Choroid plexus epithelial cell (primary cell): ENCODE results near the gene METTL6.
"Not testable (repeated sequence)": the region's sequence is repeated elsewhere in the genome, so short reads cannot be mapped to it uniquely, and the experiment has no call there.

ENCODE experiments used
- DNase-seq: peaks from one replicate; pipeline ENCODE4 v3.0.0-alpha.2; 2010; ENCODE audit warnings: low read depth
- H3K4me3 ChIP-seq: 2 replicates; pipeline ENCODE4 v1.5.1; 2011; ENCODE audit warnings: low read depth, mild to moderate bottlenecking, control low read depth, low read length, moderate library complexity
- CTCF ChIP-seq: conservative IDR thresholded peaks from 2 replicates; pipeline ENCODE4 v1.5.1; 2011; ENCODE audit warnings: low read depth, mild to moderate bottlenecking, control low read depth, inconsistent platforms, low read length, moderate library complexity

Gene METTL6

DNA sequence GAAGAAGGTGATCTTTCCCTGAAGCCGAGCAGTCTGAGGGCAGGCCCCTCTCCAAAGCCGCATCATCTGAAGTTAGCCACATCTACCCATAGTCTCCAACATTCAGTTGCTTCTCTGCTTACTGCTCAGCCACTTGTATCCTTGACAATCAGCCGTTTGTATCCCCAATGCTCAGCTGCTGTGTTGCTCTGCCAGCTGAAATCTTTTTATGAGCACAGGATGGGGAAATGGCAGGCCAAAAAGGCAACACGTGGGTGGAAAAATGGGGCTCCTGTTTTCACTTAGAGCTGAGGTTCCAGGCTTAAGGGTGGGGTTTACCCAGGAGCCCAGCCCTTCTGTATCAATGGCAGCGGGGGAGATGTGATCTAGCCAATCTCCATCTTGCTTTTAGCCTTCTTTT lies 36.3 kb downstream of the METTL6 start:
- DNase-seq = no peak
- no peak overlapping the region for H3K4me3 ChIP-seq
- no peak for TF ChIP-seq CTCF

GRCh38 chr3:15390460-15390859 lies 36.9 kb downstream of the METTL6 start:
- TF ChIP-seq CTCF = no peak
- no peak overlapping the region for H3K4me3 ChIP-seq
- DNase-seq = no peak

- not testable (repeated sequence) for DNase-seq, H3K4me3 ChIP-seq
Observed at GRCh38 chr3:15388335-15388734, 39.0 kb downstream of the METTL6 start.

DNA sequence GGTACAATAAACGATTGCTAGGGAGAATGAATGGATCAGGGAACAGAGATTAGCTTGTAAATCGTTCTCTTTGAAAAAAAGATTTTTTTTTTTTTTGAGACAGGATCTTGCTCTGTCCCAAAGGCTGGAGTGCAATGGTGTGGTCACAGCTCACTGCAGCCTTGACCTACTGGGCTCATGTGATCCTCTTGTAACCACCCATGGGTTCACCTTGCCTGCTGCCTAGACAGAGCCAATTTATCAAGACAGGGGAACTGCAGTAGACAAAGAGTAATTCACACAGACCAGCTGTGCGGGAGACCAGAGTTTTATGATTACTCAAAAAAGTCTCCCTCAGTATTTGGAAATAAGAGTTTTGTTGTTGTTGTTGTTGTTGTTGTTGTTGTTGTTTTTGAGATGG lies 39.6 kb downstream of the METTL6 start:
- H3K4me3 ChIP-seq = no peak overlapping the region
- TF ChIP-seq CTCF = no peak
- DNase-seq = no peak

GRCh38 chr3:15387171-15387581 lies 40.2 kb downstream of the METTL6 start:
- DNase-seq = no peak
- TF ChIP-seq CTCF = no peak
- no peak overlapping the region for H3K4me3 ChIP-seq

GRCh38 chr3:15386654-15386955 lies 40.7 kb downstream of the METTL6 start:
- not testable (repeated sequence) for H3K4me3 ChIP-seq, DNase-seq

- TF ChIP-seq CTCF = no peak
- no peak for DNase-seq
- no peak overlapping the region for H3K4me3 ChIP-seq
Observed at GRCh38 chr3:15385901-15386653, 41.3 kb downstream of the METTL6 start.

DNA sequence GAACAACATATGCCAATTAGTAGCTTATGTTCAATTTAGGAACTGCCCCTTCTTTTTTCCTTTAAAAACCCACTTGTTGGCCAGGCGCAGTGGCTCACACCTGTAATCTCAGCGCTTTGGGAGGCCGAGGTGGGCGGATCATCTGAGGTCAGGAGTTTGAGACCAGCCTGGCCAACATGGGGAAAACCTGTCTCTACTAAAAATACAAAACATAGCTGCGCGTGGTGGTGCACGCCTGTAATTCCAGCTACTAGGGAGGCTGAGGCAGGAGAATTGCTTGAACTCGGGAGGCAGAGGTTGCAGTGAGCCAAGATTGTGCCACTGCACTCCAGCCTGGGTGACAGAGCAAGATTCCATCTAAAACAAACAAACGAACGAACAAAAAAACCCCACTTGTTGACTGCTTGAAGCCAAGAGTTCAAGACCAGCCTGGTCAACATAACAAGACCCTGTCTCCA lies 42.1 kb downstream of the METTL6 start:
- DNase-seq, H3K4me3 ChIP-seq: not testable (repeated sequence)
